Fibroblast of villous mesenchyme (primary cell): Measurements from ENCODE around the gene GRB7. TPM values are rescaled to one million over a fixed set of nuclear protein-coding genes. Genes with fewer than 3 reads are reported as not detected.

Experiments used
- DNase-seq: peaks from one replicate; pipeline ENCODE4 v3.0.0-alpha.2; 2010; ENCODE audit warnings: low read depth
- H3K4me3 ChIP-seq: 2 replicates; pipeline ENCODE4 v1.5.1; 2011; ENCODE audit warnings: low read depth, mild to moderate bottlenecking, low read length
- total RNA-seq: library from RNA; depleted of rRNA; stranded (reverse); fragments of >200 nt; gene quantifications from 2 replicates; pipeline ENCODE4 v1.2.3, GENCODE V29; 2012
- TF ChIP-seq, protein P1 (sequence below): IDR thresholded peaks from 2 replicates; pipeline ENCODE4 v1.5.1; 2012; ENCODE audit warnings: low read depth, mild to moderate bottlenecking, low read length; ENCODE audit not compliant: insufficient read depth

GRB7 gene
- total RNA-seq, 1 donor = 1.3 TPM

DNA sequence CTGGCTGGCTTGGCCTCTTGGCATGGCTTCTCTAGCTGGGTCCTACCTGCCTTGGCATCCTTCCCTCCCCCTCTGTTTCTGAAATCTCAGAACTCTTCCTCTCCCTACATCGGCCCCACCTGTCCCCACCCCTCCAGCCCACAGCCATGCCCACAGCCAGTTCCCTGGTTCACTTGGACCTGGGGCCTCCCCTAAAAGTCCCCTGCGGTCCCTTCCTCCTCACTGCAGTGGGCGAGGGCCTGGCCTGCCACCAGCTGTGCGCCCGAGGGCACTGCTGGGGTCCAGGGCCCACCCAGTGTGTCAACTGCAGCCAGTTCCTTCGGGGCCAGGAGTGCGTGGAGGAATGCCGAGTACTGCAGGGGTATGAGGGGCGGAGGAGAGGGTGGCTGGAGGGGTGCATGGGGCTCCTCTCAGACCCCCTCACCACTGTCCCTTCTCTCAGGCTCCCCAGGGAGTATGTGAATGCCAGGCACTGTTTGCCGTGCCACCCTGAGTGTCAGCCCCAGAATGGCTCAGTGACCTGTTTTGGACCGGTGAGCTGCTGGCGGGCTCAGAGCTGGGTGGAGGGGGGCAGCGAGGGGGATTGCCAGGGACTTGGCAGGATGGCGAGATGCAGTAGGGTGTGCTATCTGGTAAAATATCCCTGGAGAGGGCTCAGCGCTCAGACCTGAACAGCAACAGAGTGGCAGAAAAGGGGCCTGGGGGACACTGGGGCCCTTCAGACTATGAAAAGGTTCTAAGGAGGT lies 21.5 kb upstream of the GRB7 start:
- TF ChIP-seq, protein P1, sequence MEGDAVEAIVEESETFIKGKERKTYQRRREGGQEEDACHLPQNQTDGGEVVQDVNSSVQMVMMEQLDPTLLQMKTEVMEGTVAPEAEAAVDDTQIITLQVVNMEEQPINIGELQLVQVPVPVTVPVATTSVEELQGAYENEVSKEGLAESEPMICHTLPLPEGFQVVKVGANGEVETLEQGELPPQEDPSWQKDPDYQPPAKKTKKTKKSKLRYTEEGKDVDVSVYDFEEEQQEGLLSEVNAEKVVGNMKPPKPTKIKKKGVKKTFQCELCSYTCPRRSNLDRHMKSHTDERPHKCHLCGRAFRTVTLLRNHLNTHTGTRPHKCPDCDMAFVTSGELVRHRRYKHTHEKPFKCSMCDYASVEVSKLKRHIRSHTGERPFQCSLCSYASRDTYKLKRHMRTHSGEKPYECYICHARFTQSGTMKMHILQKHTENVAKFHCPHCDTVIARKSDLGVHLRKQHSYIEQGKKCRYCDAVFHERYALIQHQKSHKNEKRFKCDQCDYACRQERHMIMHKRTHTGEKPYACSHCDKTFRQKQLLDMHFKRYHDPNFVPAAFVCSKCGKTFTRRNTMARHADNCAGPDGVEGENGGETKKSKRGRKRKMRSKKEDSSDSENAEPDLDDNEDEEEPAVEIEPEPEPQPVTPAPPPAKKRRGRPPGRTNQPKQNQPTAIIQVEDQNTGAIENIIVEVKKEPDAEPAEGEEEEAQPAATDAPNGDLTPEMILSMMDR = no peak

GRCh38 chr17:39716879-39717536 lies 20.7 kb upstream of the GRB7 start:
- no peak overlapping the region for H3K4me3 ChIP-seq
- DNase-seq = no peak
- TF ChIP-seq, protein P1 = no peak

More for the DNA sequence above, 21.5 kb upstream of the GRB7 start:
- no peak for DNase-seq
- no peak overlapping the region for H3K4me3 ChIP-seq

DNA sequence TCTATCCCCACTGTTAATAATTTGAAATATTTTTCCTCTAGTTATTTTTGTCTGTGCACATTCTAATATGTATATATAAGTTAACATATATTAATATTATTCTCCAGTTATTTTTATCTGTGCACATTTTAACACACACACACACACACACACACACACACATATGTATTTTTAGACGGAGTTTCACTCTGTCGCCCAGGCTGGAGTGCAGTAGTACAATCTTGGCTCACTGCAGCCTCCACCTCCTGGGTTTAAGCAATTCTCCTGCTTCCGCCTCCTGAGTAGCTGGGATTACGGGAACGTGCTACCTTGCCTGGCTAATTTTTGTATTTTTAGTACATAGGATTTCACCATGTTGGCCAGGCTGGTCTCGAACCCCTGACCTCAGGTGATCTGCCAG lies 20.1 kb upstream of the GRB7 start:
- TF ChIP-seq, protein P1 = no peak
- DNase-seq = no peak
- no peak overlapping the region for H3K4me3 ChIP-seq

- TF ChIP-seq, protein P1 = no peak
- no peak overlapping the region for H3K4me3 ChIP-seq
- no peak for DNase-seq
Observed at GRCh38 chr17:39719563-39720355, 18.0 kb upstream of the GRB7 start.

- DNase-seq = no peak
- TF ChIP-seq, protein P1 = no peak
- no peak overlapping the region for H3K4me3 ChIP-seq
Observed at GRCh38 chr17:39722104-39722503, 15.6 kb upstream of the GRB7 start.

- H3K4me3 ChIP-seq = no peak overlapping the region
- no peak for DNase-seq
- TF ChIP-seq, protein P1 = no peak
Observed at GRCh38 chr17:39722965-39723848, 14.5 kb upstream of the GRB7 start.
